ENCODE measurements around the gene UST. TPM values are rescaled to one million over a fixed set of nuclear protein-coding genes. Genes with fewer than 3 reads are reported as not detected.

The UST gene
- total and polyA plus RNA-seq, 3 donors from 2014 or later: 14.9 to 16.0 (median 14.9) TPM

DNA sequence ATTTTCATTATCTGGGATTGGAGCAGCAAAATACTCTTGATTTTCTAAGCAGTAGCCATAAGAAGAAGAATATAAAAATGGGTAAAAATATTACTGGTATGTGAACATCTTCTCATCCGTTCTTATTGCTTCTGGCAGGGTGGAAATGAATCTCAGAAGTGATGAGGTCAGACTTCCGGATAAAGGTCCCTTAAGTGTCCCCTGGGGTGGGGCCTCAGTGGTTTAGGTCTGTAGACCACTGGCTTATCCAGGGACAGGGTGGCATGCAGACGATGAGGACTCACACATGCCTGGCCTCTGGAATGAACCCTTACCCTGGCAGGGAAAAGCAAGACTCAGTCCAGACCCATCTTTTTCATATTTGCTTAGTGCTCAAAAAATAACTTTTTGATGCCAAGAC lies 143.3 kb downstream of the UST start:
- 71% methylated on average over 3 of the region's 3 CpGs for WGBS, 2 donors
- intact Hi-C loops (cut with DNase I; ENCODE audit: low total_unique reads): no loop called here
- Histone ChIP-seq H3K4me3 (no peak overlapping the region), H3K27ac (peak overlapping the region in 1 of 2 donors; percentile 25), H3K4me1 (peaks cover 6% of the 10 kb centered on the region), H3K9me3 (no peaks in the 10 kb centered on the region), H3K36me3 (ENCODE audit: low read depth, missing control alignments) (no peaks in the 10 kb centered on the region), H3K27me3 (no peaks in the 10 kb centered on the region)
- DNase-seq: no peak
- no peak for TF ChIP-seq POLR2A (IDR thresholded peaks at IDR 0.05)

DNA sequence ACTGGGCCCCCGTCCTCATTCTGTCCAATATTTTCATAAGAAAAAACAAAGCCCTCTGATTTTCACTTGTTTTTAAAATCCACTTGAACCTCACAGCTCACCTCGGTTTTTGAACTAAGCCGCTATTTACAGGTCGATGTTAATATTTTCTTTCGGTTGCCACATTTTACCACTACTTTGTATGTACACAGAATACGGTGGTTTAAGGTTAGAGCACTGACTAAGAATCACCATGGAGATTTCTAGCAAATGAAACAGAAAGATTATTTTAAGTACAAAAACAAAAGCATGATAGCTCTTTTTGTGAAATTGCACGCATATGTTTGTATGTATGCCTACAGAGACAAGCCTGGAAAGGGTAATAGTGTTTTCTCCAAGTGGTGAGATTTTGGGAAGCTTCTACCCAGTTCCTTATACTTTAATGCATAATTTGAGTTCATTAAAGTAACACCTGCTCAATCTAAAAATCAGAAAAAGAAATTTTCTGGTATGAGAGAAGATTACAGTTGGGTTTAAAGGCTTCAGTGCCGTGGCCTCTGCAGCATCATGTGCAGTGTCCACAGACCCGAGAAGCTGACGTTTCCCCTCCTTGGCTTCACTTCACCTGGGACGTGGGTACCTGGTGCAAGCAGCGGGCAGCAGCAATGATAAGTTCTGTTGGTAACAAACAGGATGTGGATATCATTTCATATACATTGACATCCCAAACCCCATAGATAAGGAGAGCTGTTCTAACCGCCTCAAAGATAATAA lies 144.0 kb downstream of the UST start:
- Histone ChIP-seq H3K9me3 (no peaks in the 10 kb centered on the region), H3K4me1 (peaks cover 6% of the 10 kb centered on the region), H3K27ac (no peak overlapping the region), H3K4me3 (no peak overlapping the region), H3K36me3 (ENCODE audit: low read depth, missing control alignments) (no peaks in the 10 kb centered on the region), H3K27me3 (no peaks in the 10 kb centered on the region)
- intact Hi-C loops (cut with DNase I; ENCODE audit: low total_unique reads): no loop called here
- TF ChIP-seq, protein P1, sequence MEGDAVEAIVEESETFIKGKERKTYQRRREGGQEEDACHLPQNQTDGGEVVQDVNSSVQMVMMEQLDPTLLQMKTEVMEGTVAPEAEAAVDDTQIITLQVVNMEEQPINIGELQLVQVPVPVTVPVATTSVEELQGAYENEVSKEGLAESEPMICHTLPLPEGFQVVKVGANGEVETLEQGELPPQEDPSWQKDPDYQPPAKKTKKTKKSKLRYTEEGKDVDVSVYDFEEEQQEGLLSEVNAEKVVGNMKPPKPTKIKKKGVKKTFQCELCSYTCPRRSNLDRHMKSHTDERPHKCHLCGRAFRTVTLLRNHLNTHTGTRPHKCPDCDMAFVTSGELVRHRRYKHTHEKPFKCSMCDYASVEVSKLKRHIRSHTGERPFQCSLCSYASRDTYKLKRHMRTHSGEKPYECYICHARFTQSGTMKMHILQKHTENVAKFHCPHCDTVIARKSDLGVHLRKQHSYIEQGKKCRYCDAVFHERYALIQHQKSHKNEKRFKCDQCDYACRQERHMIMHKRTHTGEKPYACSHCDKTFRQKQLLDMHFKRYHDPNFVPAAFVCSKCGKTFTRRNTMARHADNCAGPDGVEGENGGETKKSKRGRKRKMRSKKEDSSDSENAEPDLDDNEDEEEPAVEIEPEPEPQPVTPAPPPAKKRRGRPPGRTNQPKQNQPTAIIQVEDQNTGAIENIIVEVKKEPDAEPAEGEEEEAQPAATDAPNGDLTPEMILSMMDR (IDR thresholded peaks at IDR 0.05): no peak
- no peak for TF ChIP-seq POLR2A (IDR thresholded peaks at IDR 0.05)
- WGBS, 2 donors: 69 to 73% methylated on average over 13 of the region's 13 CpGs
- no peak for DNase-seq

- no peak for TF ChIP-seq POLR2A (IDR thresholded peaks at IDR 0.05)
- TF ChIP-seq, protein P1 (IDR thresholded peaks at IDR 0.05): no peak
- intact Hi-C loops (cut with DNase I; ENCODE audit: low total_unique reads): no loop called here
- no peaks in the 10 kb centered on the region for H3K36me3 ChIP-seq (ENCODE audit: low read depth, missing control alignments)
- H3K9me3 ChIP-seq: no peaks in the 10 kb centered on the region
- WGBS, 2 donors: 40 to 56% methylated on average over 1 of the region's 1 CpG
- peaks cover 6% of the 10 kb centered on the region for H3K4me1 ChIP-seq
- H3K27ac ChIP-seq: no peak overlapping the region
- H3K27me3 ChIP-seq: no peaks in the 10 kb centered on the region
- no peak for DNase-seq
- H3K4me3 ChIP-seq: no peak overlapping the region
These were observed 144.6 kb downstream of the UST start for GRCh38 chr6:148891405-148891783.

DNA sequence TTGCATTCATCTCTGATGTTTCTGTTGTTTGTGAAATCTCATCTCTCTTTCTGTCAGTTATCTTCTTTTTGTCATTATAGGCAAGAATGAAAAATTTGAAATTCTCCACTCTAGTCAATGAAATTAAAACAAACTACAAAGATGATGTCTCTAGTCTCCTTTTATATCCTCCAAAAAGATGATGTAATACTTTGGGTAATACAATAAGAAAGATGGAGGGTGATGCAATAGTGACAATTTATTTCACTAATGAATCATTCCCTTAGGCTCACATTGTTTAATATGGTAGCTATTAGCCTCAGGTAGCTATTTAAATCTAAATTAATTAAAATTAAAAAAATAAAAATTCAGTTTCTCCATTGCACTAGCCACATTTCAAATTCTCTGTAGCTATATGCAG lies 145.4 kb downstream of the UST start:
- TF ChIP-seq, protein P1 (IDR thresholded peaks at IDR 0.05): no peak
- TF ChIP-seq POLR2A (IDR thresholded peaks at IDR 0.05): no peak

DNA sequence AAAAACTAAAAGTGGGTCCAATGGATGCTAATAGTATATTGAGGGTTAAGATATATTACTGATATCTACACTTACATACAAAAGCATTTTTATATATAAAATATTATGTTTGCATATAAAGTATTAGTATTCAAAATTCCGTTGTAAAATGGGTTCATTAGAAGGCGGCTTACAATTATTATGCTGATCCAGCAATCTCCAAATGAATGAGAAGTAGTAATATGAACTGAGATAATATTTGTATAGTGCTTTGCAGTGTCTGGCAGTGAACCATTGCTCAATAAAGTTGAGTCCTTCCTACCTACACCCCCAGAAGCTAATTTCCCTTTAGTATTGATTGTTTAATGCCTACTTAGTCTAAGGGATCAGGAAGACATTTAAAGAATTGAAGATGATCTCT lies 146.2 kb downstream of the UST start:
- H3K27me3 ChIP-seq: no peaks in the 10 kb centered on the region
- intact Hi-C loops (cut with DNase I; ENCODE audit: low total_unique reads): no loop called here
- TF ChIP-seq, protein P1 (IDR thresholded peaks at IDR 0.05): no peak
- no peak for TF ChIP-seq POLR2A (IDR thresholded peaks at IDR 0.05)
- H3K36me3 ChIP-seq (ENCODE audit: low read depth, missing control alignments): no peaks in the 10 kb centered on the region
- no peak overlapping the region for H3K27ac ChIP-seq
- no peak overlapping the region for H3K4me3 ChIP-seq
- H3K4me1 ChIP-seq: peaks cover 6% of the 10 kb centered on the region
- WGBS, 2 donors: 92 to 93% methylated on average over 2 of the region's 2 CpGs
- DNase-seq: no peak
- H3K9me3 ChIP-seq: no peaks in the 10 kb centered on the region

More for the DNA sequence above, 145.4 kb downstream of the UST start:
- no peak overlapping the region for H3K4me3 ChIP-seq
- H3K9me3 ChIP-seq: no peaks in the 10 kb centered on the region
- no peaks in the 10 kb centered on the region for H3K36me3 ChIP-seq (ENCODE audit: low read depth, missing control alignments)
- H3K4me1 ChIP-seq: peaks cover 6% of the 10 kb centered on the region
- intact Hi-C loops (cut with DNase I; ENCODE audit: low total_unique reads): no loop called here
- H3K27me3 ChIP-seq: no peaks in the 10 kb centered on the region
- H3K27ac ChIP-seq: no peak overlapping the region
- no peak for DNase-seq
